Caki2 (cell line): ENCODE data around the gene ANKRD24. TPM values are rescaled to one million over a fixed set of nuclear protein-coding genes. Genes with fewer than 3 reads are reported as not detected.

Experiments
- DNase-seq: peaks from one replicate; pipeline ENCODE4 v3.0.0-alpha.2; 2015; ENCODE audit warnings: low read depth
- in situ Hi-C: cut with HindIII; loops from 2 replicates; pipeline ENCODE4 v1.10.0; 2016; ENCODE audit warnings: low sequenced_read_pairs, low pct_unique_long_range_greater_than_20kb, mixed read lengths
- total RNA-seq: library from RNA; depleted of rRNA; stranded (reverse); fragments of >200 nt; shearing (Covaris generic); gene quantifications from 2 replicates; pipeline ENCODE4 v1.2.3, GENCODE V29; 2014; ENCODE audit warnings: low replicate concordance

The ANKRD24 gene
- total RNA-seq, 1 experiment from 2014 or later = 0.64 TPM

DNA sequence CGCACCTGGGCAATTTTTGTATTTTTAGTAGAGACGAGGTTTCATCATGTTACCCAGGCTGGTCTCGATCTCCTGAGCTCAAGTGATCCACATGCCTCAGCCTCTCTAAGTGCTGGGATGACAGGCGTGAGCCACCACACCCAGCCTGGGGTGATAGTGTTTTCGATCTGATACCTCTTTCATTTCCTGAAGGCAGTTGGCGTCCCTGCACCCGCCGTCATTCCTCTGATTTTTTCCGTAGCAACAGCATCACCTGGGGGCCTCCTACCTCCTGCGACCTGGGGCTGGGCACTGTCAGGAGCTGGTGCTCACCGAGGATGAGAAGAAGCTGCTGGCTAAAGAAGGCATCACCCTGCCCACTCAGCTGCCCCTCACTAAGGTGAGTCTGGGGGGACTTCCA lies 18.2 kb upstream of the ANKRD24 start:
- in situ Hi-C loops = no loop called here
- DNase-seq = no peak

DNA sequence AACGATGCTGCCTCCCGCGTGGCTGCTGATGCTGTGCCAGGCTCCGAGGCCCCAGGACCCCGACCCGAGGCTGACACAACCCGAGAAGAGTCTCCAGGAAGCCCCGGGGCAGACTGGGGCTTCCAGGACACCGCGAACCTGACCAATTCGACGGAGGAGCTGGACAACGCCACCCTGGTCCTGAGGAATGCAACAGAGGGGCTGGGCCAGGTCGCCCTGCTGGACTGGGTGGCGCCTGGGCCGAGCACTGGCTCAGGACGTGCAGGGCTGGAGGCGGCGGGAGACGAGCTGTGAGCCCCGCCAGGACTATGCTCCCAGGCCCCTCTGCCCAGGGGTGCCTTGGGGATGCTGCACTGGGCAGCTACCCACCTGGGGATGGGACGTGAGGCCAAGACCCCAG lies 10.8 kb upstream of the ANKRD24 start:
- in situ Hi-C loops = no loop called here
- DNase-seq = no peak

DNA sequence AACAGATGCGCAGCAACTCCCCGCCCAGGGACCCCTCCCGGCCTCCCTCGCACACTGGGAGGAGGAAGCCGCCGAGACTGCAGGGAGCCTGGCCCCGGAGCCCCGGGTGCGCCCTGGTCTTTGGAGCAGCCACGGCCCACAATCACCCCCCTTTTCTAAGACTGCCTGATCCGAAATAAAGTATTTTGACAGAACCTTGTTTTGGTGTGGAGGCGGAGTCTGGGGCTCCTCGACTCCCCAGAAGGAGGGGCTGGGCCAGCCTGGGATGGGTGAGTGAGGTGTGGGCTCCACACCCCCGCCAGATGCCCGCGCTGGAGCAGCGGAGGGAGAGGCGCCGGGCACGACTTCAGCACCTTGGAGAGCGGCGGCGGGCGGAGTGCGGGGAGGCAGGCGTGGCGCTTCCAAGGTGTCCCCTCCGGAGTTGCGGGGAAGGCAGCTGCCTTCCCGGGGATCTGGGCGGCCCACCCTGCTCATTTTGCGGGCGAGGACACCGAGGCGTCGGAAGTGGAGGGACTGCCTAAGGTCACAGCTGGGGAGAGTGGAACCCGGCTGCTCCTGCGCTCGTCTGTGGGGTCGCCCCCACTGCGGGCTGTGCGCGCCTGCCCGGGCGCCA lies 9.5 kb upstream of the ANKRD24 start:
- DNase-seq = peak; percentile 63
- in situ Hi-C loops = no loop called here

DNA sequence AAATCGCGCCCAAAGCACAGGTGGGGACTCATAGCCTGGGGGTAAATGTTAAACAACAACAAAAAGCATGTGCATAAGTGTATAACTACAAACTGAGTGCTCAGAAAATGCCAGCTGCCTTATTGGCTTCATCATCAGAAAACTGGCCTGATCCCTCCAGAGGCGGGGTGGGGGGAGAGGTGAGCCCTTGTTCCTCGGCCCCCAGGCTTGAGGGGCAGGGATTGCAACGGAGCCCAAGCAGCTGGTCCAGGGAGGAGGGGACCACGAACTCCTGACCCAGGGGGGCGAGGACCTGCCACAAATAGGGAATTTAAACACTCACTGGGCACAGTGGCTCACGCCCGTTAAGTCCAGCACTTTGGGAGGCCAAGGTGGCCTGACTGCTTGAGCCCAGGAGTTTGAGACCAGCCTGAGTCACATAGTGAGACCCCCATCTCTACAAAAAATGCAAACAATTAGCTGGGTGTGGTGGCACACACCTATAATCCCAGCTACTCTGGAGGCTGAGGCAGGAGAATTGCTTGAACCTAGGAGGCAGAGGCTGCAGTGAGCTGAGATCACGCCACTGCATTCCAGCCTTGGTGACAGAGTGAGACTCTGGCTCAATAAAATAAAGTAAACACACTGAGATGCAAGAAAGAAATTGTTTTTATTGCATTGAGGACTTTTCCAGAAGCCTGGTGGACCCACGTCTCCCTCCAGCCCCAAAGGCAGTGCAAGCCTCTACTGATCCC lies 8.8 kb upstream of the ANKRD24 start:
- in situ Hi-C loops = no loop called here
- DNase-seq = no peak

DNA sequence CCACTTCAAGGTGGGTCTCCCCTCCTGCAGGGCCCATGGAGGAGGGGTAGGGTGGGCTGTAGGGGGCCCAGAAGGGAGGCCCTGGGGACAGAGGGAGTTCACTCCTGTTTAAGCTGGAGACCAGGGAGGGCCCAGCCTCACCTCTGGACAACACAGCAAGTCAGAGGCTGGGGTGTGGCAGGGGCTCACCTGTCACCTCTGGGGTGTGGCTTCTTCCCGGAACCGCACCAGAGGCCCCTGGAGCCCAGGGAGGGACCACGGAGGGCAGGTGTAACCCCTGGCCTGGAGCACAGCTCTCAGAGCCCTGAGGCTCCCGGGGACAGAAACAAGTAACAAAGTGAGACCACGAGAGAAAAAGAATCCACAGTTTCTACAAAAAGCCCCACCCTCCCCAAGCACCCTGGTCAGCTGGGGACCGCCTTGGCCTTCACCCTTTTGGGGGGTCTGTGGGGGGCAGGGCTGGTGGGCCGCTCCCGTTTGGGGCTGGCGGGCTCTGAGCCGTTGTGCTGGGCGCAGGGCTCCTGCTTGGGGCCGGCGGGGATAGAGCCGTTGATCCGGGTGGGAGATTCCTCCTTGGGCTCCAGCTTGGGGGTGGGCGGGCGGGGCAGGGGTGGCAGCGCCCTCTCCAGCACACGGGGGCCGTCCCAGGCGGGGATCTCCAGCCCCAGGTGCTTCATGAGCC lies 8.1 kb upstream of the ANKRD24 start:
- in situ Hi-C loops = no loop called here
- DNase-seq = no peak

DNA sequence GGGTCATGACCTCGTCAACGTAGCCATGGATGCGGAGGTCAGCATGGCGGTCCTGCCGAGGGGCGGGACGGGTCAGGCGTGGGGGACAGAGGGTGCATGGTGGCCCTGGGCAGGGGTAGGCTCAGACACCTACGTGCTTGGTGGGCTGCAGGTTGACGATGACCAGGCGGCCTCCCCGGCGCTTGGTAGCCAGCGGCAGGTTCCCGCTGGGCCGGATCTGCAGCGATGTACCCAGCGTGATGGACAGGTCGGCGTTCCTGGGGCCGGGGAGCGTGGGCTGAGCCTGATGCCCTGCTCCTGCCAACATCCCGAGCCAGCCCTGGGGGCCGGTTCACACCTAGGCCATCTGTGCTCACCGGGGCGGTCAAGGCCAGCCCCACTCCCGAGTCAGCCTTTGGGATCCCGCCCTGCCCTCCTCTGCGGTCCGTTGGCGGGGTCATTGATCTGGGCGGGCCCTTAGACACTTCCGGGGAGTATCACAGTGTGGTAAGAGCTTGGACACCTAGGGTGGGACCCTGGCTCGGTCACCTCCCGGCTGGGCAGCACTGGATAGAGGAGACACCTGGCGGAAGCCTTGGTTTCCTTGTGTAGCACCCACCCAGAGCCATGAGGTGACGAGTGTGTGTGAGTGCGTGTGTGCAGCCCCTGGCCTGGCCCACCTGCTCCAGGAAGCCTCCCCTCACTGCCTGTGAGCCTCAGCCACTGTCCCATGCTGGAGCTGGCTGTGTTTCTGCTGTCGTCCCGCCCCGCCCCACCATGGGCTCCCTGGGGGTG lies 7.4 kb upstream of the ANKRD24 start:
- in situ Hi-C loops = no loop called here

DNA sequence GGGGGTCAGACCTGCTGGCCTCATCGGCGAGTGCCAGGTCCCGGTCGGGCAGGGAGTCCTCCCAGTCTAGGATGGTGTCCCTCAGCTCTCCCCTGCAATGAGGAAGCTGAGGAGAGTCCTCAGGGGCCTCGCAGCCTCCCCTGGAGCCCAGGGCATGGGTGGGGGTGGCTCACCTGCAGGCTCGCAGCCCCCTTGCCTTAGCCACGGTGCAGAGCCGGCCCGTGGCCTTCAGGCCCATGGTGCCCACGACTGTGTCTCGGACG lies 6.9 kb upstream of the ANKRD24 start:
- no peak for DNase-seq
- in situ Hi-C loops = no loop called here

More for the DNA sequence above, 7.4 kb upstream of the ANKRD24 start:
- DNase-seq = no peak

DNA sequence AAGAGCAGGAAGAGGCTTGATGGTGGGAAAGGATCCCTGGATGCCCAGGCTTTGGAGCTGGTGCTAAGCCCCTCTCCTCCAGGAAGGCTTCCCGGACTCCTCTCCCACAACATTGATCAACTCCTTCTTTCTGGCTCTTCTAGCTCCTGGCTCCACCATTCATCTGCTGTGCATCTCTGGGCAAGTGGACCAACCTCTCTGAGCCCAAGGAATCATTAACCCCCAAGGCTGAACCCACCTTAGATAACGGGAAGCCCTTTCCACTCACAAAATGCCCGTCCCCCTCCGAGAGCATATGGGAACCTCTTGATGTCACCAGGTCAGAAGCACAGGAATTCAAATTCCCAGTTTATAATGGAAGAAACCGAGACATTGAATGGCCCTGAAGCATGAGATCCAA lies 5.3 kb upstream of the ANKRD24 start:
- in situ Hi-C loops = no loop called here
- no peak for DNase-seq

DNA sequence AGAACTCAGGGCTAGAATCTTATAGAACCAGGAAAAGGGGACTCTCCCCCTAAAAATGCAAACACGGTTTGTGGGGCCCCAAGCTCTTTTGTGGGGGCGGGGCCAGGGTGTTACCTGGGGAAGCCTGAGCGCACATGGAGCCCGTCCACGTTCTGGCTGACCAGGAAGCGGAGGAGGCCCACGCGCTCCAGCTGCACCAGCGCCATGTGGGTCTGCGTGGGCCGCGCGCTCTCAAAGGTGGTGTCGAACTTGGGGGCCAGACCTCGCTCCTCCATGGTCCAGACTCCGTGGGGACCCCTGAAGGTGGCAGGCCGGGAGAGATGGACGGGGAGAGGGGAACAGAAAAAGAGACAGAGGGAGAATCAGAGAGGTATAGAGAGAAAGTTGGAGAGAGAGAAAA lies 3.5 kb upstream of the ANKRD24 start:
- in situ Hi-C loops = no loop called here
- DNase-seq = no peak

DNA sequence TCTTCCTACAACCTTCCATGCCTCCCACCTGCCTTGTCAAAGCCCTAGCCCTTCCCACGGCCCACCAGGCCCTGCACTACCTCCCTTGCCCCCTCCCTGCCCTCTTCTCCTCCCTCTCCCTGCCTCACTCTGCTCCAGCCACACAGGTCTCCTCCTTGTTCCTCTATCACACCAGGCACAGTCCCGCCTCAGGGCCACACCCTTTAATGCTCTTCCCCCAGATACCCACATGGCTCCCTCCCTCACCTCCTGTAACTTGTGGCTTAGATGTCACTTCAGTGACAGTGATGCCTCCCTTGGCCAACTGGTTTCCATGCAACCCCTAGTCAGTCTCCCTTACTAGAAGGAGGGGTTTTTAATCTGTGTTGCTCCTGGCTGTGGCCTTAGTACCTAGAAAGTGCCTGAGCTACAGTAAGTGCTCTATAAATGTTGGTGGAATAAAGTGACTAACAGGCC lies 1.4 kb upstream of the ANKRD24 start:
- DNase-seq = no peak
- in situ Hi-C loops = no loop called here

DNA sequence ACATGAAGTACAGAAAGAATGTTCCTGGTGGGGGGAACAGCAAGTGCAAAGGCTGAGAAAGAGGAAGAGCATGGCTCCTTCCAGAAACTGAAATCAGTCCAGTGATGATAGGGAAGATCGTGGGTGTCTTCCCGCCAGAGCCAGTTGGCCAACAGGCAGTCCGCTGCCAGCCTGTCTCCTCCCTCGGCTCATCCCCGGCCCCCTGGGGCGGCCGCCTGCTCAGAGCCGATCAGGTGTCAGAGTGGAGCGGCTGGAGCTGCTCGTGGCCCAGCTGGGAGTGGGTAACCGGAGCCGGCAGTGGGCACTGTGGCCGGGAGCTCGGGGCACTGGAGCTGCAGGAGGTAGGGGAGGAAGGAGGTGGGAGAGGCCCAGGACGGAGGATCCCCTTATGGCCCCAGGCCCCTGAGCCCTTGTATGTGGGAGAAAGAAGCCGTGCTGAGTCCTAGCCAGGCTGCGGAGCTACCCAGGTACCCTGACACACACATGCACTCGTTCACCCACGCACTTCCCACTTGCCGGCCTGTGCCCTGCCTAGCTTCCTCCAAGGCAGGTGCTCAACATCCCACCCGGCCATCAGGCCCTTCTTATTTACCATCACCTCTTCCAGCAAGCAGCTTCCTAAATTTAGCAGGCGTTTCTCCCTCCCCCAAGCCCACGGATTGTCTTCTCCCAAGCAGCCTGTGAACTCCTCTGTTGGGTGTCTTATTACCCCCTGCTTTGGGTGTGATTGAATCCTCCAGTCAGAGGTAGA lies 1.7 kb downstream of the ANKRD24 start:
- in situ Hi-C loops = no loop called here
- no peak for DNase-seq

DNA sequence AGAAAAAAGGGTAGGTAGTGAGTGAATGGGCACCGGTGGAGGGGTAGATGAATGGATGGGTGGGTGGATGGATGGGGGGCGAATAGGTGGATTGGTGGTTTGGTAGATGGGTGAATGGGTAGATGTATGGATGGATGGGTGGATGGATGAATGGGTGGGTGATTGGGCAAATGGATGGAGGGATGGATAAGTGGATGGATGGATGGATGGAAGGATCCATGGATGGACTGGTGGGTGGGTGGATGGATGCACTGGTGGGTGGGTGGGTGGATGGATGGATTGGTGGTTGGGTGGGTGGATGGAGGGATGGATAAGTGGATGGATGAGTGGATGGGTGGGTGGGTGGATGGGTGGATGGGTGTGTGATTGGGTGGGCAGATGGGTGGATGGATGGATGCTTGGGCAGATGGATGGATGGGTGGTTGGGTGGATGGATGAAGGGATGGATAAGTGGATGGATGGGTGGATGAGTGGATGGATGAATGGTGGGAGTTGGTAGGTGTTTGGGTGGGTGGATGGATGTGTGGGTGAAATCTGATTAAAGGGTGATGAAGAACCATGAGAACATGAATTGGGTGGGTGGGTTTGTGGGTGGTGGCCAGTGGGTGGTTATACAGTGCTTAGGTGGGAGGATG lies 2.3 kb downstream of the ANKRD24 start:
- DNase-seq = no peak
- in situ Hi-C loops = no loop called here

DNA sequence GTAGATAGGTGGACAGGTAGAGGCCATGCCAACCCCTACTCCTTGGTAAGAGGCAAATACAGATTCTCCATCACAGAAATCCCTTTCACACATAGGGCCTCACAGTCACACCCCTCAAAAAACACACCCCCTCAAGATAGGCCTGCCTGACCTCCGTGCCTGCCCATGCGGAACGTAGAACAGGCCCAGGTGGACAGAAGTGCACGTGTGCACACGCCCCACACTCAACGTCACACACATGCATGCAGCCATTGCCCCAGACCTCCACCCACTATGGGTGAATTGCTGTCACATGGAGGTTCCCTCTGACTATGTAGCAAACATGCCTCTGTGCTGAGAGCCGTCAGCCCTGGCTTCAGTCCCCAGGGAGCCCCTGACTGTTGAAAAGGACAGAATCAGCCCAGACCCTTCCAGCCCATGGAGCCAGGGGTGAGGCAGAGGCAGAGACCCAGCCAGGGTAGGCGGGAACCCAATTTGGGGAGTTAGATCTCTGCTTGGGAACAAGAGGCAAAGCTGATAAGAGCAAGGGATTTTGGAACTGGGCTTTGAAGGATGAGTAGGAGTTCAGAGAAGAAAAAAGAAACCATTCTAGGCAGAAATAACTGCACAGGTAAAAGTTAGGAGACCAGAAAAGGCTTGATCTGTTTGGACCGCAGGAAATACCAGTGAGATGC lies 3.1 kb downstream of the ANKRD24 start:
- DNase-seq = no peak
- in situ Hi-C loops = no loop called here

DNA sequence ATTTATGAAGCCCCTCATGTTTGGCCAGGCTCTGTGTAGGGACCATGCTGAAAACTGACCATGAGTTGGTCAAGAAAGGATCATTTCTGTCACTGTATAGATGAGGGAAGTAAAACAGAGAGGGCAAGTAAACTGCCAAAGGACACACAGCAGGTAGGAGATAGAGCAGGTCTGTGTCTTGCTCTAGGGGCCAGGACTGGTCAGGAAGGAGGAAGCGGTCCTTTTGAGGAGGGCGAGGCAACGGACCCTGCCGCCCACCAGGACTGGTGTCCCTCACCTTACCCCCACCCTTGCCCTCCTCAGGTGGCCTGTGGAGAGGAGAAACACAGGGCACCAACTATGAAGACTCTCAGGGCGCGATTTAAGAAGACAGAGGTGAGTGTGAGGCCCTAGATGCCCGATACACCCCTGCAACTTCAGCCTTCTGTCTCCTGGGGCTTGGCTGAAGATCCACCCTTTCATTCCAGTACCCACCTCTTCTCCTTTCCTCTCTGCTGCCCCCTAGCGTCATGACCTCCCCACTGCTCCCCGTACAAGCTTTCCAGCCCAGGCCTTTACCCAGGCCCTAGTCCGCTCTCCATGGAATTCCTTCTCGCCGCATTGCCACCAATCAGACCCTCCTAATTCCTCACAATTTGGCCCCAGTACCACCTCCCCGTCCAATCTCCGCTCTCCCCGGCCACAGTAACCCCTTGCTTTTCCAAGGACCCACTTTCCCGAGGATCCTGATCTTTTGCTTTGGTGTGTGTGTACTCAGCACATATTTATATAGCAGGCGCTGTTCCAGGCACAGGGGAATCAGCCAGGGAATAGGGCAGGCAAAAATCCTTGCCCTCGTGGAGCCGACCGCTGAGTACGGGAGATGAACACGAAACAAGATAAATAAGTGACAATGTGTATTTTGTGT lies 3.9 kb downstream of the ANKRD24 start:
- in situ Hi-C loops = no loop called here
- peak; percentile 74 for DNase-seq

DNA sequence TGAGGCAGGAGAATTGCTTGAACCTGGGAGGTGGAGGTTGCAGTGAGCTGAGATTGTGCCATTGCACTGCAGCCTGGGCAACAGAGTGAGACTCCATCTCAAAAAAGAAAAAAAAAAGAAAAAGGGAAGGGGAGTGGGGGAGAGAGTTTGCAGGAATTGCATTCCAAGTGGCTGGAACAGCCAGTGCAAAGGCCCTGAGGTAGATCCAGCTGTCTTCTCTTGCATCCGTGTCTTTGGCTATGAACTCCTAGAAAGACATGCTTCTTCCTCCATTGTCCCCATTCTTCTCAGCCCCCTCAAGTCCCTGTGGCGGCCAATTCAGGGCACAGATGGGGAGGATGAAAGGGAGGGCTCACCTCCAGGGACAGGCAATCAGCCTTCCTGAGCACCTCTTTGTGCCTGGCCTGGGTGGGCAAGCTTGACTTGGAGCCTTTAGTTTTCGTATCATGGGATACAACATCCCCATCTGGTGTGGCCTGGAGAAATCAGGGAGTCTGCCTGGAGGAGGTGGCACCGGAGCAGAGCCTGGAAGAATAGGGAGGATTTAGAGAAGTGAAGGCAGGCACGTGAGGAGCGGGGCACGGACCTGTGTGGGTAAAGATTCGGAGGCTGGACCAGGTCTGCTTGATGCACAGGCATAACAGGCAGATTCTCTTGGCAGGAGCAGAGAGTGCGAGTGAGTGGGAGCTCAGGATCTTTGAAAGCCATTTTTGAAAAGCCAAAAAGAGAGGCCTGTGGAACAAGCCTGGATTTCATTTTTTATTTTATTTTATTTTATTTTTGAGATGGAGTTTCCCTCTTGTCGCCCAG lies 5.0 kb downstream of the ANKRD24 start:
- no peak for DNase-seq
- in situ Hi-C loops = no loop called here

DNA sequence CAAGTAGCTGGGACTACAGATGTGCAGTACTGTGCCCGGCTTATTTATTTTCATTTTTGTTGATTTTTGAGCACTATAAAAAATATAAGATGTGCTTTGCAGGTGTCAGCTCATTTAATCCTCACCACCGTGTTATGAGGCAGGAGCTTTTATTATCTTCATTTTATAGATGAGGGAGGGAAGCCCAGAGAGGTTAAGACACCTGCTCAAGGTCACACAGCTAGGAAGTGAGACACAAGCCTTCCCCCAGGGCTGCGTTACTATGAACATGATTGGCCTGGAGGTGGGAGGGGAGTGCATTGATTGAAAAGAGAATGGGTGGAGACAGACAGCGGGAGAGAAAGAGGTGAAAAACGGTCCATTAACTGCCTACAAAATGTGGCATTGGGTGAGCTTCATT lies 7.2 kb downstream of the ANKRD24 start:
- DNase-seq = no peak

More for the DNA sequence above, 7.2 kb downstream of the ANKRD24 start:
- in situ Hi-C loops = no loop called here
